ENCODE results near the gene AHSG. TPM values are rescaled to one million over a fixed set of nuclear protein-coding genes. Genes with fewer than 3 reads are reported as not detected.

Gene AHSG
- total and polyA plus RNA-seq, 4 donors: 0.03 to 0.92 (median 0.20) TPM; not detected in 1

DNA sequence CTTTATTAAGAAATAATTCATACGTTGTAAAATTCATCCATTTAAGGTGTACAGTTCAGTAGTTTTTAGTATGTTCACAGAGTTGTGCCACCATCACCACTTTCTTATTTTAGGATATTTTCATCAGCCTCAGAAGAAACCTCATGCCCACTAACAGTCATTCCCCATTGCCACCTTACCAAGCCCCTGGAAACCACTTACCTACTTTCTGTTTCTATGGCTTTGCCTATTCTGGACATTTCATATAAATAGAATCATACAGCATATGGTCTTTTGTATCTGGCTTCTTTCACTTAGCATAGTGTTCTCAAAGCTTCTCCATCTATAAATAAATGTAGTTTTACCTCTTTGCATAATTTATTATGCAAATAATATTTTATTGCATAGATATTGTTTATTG is 34.0 kb downstream of the AHSG start:
- DNase-seq (no peak), ATAC-seq (ENCODE audit: insufficient read depth, low FRiP score) (no peak)
- no peaks in the 10 kb centered on the region for H3K4me1 ChIP-seq (ENCODE audit: control insufficient read depth in 5 of 5, insufficient read depth in 5 of 5, low read length in 5 of 5)
- WGBS, 2 donors: 80 to 83% methylated on average over 1 of the region's 1 CpG
- peaks cover 0 to 1% (median 0%) of the 10 kb centered on the region in 4 donors for H3K9me3 ChIP-seq (ENCODE audit: control insufficient read depth in 4 of 4, insufficient read depth in 3 of 4, low read length in 3 of 4)
- no peak overlapping the region for H3K9ac ChIP-seq (ENCODE audit: insufficient read depth in 1 of 2, low read length in 2 of 2)
- peaks cover 0 to 14% (median 0%) of the 10 kb centered on the region in 3 donors for H3K27me3 ChIP-seq (ENCODE audit: control insufficient read depth in 3 of 3, insufficient read depth in 3 of 3, low read length in 2 of 3)
- TF ChIP-seq, protein P1, sequence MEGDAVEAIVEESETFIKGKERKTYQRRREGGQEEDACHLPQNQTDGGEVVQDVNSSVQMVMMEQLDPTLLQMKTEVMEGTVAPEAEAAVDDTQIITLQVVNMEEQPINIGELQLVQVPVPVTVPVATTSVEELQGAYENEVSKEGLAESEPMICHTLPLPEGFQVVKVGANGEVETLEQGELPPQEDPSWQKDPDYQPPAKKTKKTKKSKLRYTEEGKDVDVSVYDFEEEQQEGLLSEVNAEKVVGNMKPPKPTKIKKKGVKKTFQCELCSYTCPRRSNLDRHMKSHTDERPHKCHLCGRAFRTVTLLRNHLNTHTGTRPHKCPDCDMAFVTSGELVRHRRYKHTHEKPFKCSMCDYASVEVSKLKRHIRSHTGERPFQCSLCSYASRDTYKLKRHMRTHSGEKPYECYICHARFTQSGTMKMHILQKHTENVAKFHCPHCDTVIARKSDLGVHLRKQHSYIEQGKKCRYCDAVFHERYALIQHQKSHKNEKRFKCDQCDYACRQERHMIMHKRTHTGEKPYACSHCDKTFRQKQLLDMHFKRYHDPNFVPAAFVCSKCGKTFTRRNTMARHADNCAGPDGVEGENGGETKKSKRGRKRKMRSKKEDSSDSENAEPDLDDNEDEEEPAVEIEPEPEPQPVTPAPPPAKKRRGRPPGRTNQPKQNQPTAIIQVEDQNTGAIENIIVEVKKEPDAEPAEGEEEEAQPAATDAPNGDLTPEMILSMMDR (IDR thresholded peaks at IDR 0.05; ENCODE audit: control extremely low read depth, extremely low read depth): no peak
- no peak overlapping the region for H3K27ac ChIP-seq (ENCODE audit: low read depth in 1 of 2, low read length in 1 of 2)
- H3K4me3 ChIP-seq: no peak overlapping the region
- no peaks in the 10 kb centered on the region for H3K36me3 ChIP-seq (ENCODE audit: control insufficient read depth in 4 of 4, insufficient read depth in 4 of 4, low read length in 4 of 4)

DNA sequence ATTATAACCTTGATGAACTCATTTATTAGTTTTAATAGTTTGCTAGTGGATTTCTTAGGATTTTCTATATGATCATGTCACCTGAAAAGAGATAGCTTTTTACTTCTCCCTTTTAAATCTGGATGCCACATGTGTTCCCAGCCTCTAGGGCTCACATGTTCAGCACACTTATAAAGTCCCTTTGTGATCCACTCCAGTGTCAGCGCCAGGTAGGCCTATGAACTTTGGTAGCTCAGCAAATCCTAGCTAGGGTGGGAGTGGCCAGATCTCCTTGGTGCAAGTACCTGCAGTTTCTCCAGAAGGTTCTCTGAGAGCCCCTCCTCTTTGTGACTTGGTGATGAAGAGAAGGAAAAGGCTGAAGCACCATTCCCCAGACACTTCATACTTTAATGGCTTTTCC is 36.0 kb downstream of the AHSG start:
- Histone ChIP-seq H3K9me3 (ENCODE audit: control insufficient read depth in 4 of 4, insufficient read depth in 3 of 4, low read length in 3 of 4) (no peaks in the 10 kb centered on the region), H3K27ac (ENCODE audit: low read depth in 1 of 2, low read length in 1 of 2) (no peak overlapping the region), H3K9ac (ENCODE audit: insufficient read depth in 1 of 2, low read length in 2 of 2) (no peak overlapping the region), H3K36me3 (ENCODE audit: control insufficient read depth in 4 of 4, insufficient read depth in 4 of 4, low read length in 4 of 4) (no peaks in the 10 kb centered on the region), H3K4me3 (no peak overlapping the region), H3K4me1 (ENCODE audit: control insufficient read depth in 5 of 5, insufficient read depth in 5 of 5, low read length in 5 of 5) (no peaks in the 10 kb centered on the region), H3K27me3 (ENCODE audit: control insufficient read depth in 3 of 3, insufficient read depth in 3 of 3, low read length in 2 of 3) (peaks cover 0 to 2% (median 0%) of the 10 kb centered on the region in 3 donors)
- TF ChIP-seq, protein P1 (IDR thresholded peaks at IDR 0.05; ENCODE audit: control extremely low read depth, extremely low read depth): no peak
- no peak for ATAC-seq (ENCODE audit: insufficient read depth, low FRiP score)
- WGBS, 2 donors: 86 to 91% methylated on average over 1 of the region's 1 CpG
- DNase-seq: no peak

DNA sequence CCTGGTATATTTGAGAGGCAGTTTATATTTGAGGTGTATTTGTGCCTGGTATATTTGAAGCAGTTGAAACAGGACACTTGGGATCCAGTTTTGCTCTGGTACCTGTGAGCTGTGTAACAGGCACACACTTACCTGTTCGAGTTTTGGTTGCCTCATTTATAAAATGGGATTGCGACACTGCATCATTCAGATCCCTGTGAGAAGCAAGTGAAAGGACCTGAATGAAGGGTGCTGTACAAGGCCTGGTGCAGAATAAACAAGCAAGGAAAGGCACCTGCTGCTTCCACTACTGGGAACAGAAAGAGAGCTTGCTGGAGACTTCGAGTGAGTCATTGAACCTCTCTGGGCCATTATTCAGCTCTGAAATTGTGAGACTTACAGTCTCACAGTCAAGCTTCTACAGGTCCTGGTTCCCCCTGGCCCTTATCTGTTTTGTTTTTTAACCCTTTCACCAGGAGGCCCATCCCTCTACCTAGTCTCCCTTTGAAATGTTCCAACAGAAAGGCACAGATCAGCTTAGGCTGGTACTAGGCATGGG is 38.9 kb downstream of the AHSG start:
- Histone ChIP-seq H3K27me3 (ENCODE audit: control insufficient read depth in 3 of 3, insufficient read depth in 3 of 3, low read length in 2 of 3) (no peaks in the 10 kb centered on the region), H3K9me3 (ENCODE audit: control insufficient read depth in 4 of 4, insufficient read depth in 3 of 4, low read length in 3 of 4) (no peaks in the 10 kb centered on the region), H3K36me3 (ENCODE audit: control insufficient read depth in 4 of 4, insufficient read depth in 4 of 4, low read length in 4 of 4) (no peaks in the 10 kb centered on the region), H3K4me3 (no peak overlapping the region), H3K4me1 (ENCODE audit: control insufficient read depth in 5 of 5, insufficient read depth in 5 of 5, low read length in 5 of 5) (no peaks in the 10 kb centered on the region), H3K27ac (ENCODE audit: low read depth in 1 of 2, low read length in 1 of 2) (no peak overlapping the region), H3K9ac (ENCODE audit: insufficient read depth in 1 of 2, low read length in 2 of 2) (no peak overlapping the region)
- 64 to 81% methylated on average over 3 of the region's 3 CpGs for WGBS, 2 donors
- DNase-seq (no peak), ATAC-seq (ENCODE audit: insufficient read depth, low FRiP score) (peak; percentile 17)
- TF ChIP-seq, protein P1 (IDR thresholded peaks at IDR 0.05; ENCODE audit: control extremely low read depth, extremely low read depth): no peak
